HCT116 (cell line): ENCODE results near the gene EXOC4.

Source experiments
- CBX3 ChIP-seq: IDR thresholded peaks from 2 replicates; pipeline ENCODE4 v1.6.1; 2012; ENCODE audit warnings: low read depth
- CEBPB ChIP-seq: IDR thresholded peaks from 2 replicates; pipeline ENCODE4 v1.6.1; 2012; ENCODE audit warnings: low read depth
- CTCF ChIP-seq, 3 experiments: fragments of 200-600 bp in 1 of 3; sonication (generic) in 1 of 3; IDR thresholded peaks in 2 of 3; conservative IDR thresholded peaks in 1 of 3; 2 replicates each; pipeline ENCODE4 v1.5.1; 2012 to 2017; ENCODE audit warnings: low read depth in 2 of 3, low read length in 2 of 3, antibody characterized with exemption in 1 of 3, borderline replicate concordance in 1 of 3, control low read depth in 1 of 3, mild to moderate bottlenecking in 1 of 3, mixed read lengths in 1 of 3, mixed run types in 1 of 3, moderate library complexity in 1 of 3; ENCODE audit not compliant: insufficient read depth in 1 of 3
- EZH2phosphoT487 ChIP-seq: fragments of 200-600 bp; IDR thresholded peaks from 2 replicates; pipeline ENCODE4 v1.6.1; 2018; ENCODE audit warnings: antibody characterized with exemption, borderline replicate concordance
- MAX ChIP-seq: IDR thresholded peaks from 2 replicates; pipeline ENCODE4 v1.6.1; 2012
- POLR2A ChIP-seq: IDR thresholded peaks from 2 replicates; pipeline ENCODE4 v1.7.0; 2011; ENCODE audit warnings: borderline replicate concordance; ENCODE audit not compliant: insufficient read depth, insufficient read length; ENCODE audit errors: extremely low read depth
- POLR2AphosphoS5 ChIP-seq: IDR thresholded peaks from 2 replicates; pipeline ENCODE4 v1.6.1; 2011; ENCODE audit warnings: mild to moderate bottlenecking, low read depth, low read length, moderate library complexity
- SIN3A ChIP-seq: IDR thresholded peaks from 2 replicates; pipeline ENCODE4 v1.6.1; 2012; ENCODE audit warnings: low read depth
- ZFX ChIP-seq: fragments of 450-650 bp; IDR thresholded peaks from 2 replicates; pipeline ENCODE4 v1.6.1; 2017
- ZNF274 ChIP-seq: fragments of 200-500 bp; sonication (Bioruptor generic); IDR thresholded peaks from 2 replicates; pipeline ENCODE4 v1.6.1; 2014; ENCODE audit warnings: mild to moderate bottlenecking, low read depth, low read length, inconsistent platforms
- TF ChIP-seq, protein P1 (sequence below): IDR thresholded peaks from 2 replicates; pipeline ENCODE4 v1.6.1; 2012; ENCODE audit warnings: low read depth
- TF ChIP-seq, protein P2 (sequence below): IDR thresholded peaks from 2 replicates; pipeline ENCODE4 v1.6.1; 2011; ENCODE audit warnings: mild to moderate bottlenecking, low read length, moderate library complexity; ENCODE audit not compliant: insufficient replicate concordance; ENCODE audit errors: extremely low read depth

DNA sequence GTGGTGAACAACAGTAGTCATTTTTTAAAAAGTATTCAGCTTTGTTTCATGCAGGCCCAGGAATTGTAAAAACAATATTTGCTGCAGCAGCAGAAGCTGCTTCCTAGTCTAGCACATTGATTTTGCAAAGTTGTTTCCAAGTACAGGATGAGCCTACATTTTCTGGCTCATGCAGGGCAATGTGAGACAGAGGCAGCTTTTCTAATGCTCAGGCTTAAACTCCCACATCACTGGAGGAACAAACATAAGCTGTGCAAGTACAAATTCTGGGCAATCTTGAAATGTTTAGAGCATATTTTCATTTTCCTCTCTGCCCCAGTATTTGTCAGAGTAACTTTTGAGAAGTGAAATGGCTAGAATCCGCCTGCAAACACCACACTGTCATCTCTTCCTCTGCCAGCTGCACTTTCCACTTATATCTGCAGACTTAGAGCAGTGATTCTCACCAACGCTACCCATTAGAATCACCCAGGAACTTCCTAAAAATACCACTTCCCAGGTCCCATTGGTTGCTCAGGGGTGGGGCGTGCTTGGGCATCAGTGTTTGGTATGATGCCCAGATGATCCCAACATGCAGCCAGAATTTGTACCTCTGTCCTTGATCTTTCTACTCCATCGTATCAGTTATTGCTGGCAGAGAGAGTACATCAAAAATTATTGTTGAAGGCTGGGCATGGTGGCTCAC is 570.1 kb downstream of the EXOC4 start:
- TF ChIP-seq SIN3A = no peak
- TF ChIP-seq CEBPB = no peak
- TF ChIP-seq, protein P1, sequence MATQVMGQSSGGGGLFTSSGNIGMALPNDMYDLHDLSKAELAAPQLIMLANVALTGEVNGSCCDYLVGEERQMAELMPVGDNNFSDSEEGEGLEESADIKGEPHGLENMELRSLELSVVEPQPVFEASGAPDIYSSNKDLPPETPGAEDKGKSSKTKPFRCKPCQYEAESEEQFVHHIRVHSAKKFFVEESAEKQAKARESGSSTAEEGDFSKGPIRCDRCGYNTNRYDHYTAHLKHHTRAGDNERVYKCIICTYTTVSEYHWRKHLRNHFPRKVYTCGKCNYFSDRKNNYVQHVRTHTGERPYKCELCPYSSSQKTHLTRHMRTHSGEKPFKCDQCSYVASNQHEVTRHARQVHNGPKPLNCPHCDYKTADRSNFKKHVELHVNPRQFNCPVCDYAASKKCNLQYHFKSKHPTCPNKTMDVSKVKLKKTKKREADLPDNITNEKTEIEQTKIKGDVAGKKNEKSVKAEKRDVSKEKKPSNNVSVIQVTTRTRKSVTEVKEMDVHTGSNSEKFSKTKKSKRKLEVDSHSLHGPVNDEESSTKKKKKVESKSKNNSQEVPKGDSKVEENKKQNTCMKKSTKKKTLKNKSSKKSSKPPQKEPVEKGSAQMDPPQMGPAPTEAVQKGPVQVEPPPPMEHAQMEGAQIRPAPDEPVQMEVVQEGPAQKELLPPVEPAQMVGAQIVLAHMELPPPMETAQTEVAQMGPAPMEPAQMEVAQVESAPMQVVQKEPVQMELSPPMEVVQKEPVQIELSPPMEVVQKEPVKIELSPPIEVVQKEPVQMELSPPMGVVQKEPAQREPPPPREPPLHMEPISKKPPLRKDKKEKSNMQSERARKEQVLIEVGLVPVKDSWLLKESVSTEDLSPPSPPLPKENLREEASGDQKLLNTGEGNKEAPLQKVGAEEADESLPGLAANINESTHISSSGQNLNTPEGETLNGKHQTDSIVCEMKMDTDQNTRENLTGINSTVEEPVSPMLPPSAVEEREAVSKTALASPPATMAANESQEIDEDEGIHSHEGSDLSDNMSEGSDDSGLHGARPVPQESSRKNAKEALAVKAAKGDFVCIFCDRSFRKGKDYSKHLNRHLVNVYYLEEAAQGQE = no peak
- no peak for TF ChIP-seq CTCF (IDR thresholded peaks at IDR 0.05 in 2 of 3, conservative IDR thresholded peaks at IDR 0.05 in 1 of 3; ENCODE audit: borderline replicate concordance in 1 of 3, insufficient read depth in 1 of 3, low read depth in 2 of 3, low read length in 2 of 3)
- TF ChIP-seq ZFX = no peak
- TF ChIP-seq MAX = no peak
- TF ChIP-seq POLR2A = no peak
- TF ChIP-seq POLR2AphosphoS5 = no peak
- no peak for TF ChIP-seq EZH2phosphoT487
- TF ChIP-seq, protein P2, sequence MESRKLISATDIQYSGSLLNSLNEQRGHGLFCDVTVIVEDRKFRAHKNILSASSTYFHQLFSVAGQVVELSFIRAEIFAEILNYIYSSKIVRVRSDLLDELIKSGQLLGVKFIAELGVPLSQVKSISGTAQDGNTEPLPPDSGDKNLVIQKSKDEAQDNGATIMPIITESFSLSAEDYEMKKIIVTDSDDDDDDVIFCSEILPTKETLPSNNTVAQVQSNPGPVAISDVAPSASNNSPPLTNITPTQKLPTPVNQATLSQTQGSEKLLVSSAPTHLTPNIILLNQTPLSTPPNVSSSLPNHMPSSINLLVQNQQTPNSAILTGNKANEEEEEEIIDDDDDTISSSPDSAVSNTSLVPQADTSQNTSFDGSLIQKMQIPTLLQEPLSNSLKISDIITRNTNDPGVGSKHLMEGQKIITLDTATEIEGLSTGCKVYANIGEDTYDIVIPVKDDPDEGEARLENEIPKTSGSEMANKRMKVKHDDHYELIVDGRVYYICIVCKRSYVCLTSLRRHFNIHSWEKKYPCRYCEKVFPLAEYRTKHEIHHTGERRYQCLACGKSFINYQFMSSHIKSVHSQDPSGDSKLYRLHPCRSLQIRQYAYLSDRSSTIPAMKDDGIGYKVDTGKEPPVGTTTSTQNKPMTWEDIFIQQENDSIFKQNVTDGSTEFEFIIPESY = no peak
- no peak for TF ChIP-seq ZNF274
- TF ChIP-seq CBX3 = no peak
